ENCODE data around the gene TRPC1.

Gene TRPC1

GRCh38 chr3:142846779-142847577 is 123.1 kb downstream of the TRPC1 start:
- DNase-seq = no peak

DNA sequence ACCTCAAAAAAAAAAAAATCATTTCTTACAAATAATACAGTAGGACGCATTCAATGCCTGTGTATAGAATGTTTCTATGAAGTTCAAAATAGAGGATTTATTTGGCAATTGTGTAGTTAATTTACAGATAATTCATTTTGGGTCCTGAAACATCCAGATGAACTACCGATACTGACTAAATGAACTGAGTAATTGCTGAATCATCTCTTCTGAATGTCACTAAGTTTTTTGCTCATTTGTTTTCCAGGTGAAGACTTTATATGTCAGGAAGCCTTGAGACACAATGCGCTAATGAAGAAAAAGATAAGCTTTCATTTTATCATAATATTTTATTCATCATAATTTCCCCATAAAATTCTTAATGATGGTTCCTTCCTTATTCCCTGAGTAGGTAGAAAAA is 125.3 kb downstream of the TRPC1 start:
- DNase-seq = no peak

DNA sequence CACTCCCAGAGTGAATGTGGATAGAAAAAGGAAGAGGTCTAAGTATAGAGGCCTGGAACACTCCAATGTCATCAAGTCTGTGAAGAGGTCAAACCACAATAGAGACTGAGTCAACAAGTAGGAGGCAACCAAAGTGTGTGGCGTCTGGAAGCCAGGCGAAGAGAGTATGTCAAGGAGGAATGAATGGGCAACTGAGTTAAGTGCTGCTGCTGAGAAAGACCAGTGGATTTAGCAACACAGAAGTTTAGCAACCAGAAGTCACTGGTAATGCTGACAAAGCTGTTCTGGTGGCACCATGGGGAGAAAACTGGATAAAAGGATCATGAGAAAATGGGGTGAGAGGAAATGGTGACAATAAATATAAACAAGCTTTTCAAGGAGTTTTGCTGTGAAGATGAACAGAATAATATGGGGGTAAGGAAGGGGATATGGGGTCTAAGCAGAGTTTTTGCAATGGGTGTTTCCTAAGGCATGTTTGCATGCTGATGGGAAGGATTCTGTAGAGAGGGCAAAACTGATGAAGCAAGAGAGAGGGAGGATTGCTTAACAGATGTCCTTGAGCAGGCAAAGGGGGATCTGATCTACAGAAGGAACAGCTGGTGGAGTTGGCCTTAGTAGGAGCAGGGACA is 126.7 kb downstream of the TRPC1 start:
- DNase-seq = peak; percentile 17

DNA sequence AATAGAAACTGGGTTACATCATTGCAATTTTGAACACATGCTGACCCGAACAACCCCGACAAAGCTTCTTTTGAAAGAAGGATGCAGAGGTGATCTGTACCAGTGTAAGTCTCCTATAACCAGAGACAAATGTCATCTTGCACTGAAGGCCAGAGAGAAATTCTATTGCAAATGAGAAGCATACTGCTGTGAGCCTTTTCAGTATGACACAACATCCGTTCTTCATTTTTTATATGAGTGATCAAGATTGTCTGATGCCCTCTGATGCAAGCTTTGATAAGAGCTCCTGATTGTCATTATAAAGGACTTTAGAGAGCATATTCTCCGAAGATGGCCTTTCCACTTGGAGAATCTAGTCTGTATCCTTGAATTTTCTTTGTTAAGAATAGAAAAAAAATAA is 128.2 kb downstream of the TRPC1 start:
- DNase-seq = no peak

- DNase-seq = no peak
These were observed 129.7 kb downstream of the TRPC1 start for GRCh38 chr3:142853270-142854168.

- no peak for DNase-seq
These were observed 133.2 kb downstream of the TRPC1 start for GRCh38 chr3:142857056-142857455.

Data from CD4-positive, alpha-beta T cell treated with Interferon gamma for 1 hour (primary cell).